Posterior vena cava (tissue), 2 donors: ENCODE measurements around the gene PLEKHA7. TPM values are rescaled to one million over a fixed set of nuclear protein-coding genes. Genes with fewer than 3 reads are reported as not detected.

Experiments
- DNase-seq: peaks from one replicate; pipeline ENCODE4 v3.0.0-alpha.2; 2020; ENCODE audit warnings: low spot score
- intact Hi-C, 2 donors: fragments of 100-400 bp; cut with DNase I; formaldehyde crosslinking; loops; one replicate each; pipeline versions ENCODE4 v1.14.1 to v1.14.2; 2022 to 2023
- total RNA-seq, 2 donors: library from RNA; stranded (reverse); fragmentation: NEBNext Ultra II Directional; extraction: Animal tissue kit (Norgen Biotek cat#: 25700); gene quantifications; one replicate each; pipeline ENCODE4 v1.2.1, GENCODE V29; 2021
- donor health status: DM: yes; HTN: yes; CAD: no.
- donor health status: DM: yes; HTN: yes; CAD: no.

PLEKHA7 gene
- total RNA-seq, 2 donors from 2014 or later = 9.0 to 10.7 TPM

DNA sequence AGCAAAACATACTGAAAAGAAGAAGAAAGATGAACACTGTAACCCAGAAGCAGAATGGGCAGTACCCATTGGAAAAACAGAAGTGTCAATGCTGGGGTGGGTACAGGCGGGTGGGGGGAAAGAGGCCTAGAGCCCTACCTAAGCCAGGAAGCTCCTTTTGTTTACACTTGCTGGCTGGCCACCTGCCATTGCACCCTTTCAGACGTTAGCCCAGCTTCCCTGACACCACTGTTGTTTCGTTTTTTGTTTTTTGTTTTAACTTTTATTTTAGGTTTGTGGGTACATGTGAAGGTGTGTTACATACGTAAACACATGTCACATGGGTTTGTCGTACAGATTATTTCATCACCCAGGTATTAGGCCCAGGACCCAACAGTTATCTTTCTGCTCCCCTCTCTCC is 55.4 kb downstream of the PLEKHA7 start:
- no peak for DNase-seq
- intact Hi-C loops = no loop called here

GRCh38 chr11:16956538-16957153 is 57.6 kb downstream of the PLEKHA7 start:
- intact Hi-C loops = no loop called here
- DNase-seq = no peak

DNA sequence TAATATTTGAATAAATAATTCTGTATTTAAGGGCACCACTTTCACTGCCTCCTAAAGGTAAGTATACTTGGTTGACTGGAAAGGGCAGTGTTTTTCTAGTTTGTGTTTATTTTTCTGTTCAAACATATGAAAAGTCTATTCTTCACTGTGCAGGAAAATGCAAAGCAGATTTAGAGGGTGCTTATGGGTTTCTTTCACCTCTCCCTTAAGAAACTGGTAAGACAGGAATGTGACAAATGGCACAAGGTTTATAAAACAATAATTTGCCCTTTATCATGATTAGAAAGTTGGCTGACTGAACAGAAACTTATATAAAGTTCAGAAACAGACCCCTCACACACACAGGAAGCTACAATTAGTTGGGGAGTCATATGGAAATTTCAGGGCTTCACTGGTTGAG is 60.6 kb downstream of the PLEKHA7 start:
- intact Hi-C loops = no loop called here

GRCh38 chr11:16946477-16947282 is 67.5 kb downstream of the PLEKHA7 start:
- DNase-seq = no peak
- intact Hi-C loops = no loop called here

More for the DNA sequence above, 60.6 kb downstream of the PLEKHA7 start:
- no peak for DNase-seq

DNA sequence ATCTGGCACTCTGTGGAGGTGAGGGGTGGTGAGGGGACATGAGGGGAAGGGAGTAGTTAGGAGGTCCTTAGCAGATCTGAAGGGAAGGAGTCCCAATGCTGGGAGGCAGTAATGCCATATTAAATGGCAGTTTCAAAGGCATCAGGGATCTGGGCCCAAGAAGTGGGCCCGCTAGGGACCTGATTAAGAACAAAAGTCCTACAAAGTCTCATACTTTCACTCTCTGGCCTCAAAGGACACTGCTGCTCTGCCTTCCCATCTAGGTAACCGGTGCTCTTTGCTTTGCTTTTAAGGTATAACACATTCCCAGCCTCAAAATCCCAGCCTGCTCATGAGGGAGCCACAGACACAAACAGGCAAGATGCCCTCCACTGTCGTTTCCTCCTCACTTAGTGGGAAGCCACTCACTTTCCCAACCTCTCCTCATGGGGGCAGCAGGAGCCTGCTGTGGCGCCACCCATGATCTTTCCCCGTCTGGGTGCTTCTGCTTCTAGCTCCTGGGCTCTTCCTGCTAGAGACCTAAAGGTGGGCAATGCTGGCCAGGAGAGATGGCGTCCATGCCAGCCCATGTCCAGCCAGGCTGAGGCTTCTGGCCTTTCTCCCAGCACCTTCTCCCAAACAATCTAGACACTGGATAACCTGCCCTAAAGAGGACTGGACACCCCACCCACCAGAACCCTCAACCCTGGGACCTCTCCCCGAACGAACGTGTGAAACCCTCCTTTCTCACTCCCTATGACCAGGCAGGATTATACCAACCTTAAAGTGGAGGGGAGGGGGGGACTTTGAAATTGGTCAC is 68.3 kb downstream of the PLEKHA7 start:
- no peak for DNase-seq
- intact Hi-C loops = no loop called here

DNA sequence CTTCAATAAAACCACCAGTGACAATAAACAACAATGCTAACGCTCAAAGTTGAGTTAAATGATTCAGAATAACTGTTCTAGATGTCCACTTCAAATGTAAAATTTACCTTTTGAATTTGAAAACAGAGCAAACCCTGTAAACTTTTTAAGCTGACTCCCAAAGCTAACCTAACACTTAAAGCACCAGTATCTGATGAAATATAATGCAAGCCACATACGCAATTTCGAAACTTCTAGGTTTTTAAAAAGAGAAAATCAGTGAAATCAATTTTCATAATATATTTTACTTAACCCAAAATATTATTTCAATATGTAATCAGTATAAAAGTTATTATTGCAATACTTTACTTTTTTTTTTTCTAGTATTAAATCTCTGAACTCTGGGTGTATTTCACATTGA is 71.3 kb downstream of the PLEKHA7 start:
- DNase-seq = no peak

DNA sequence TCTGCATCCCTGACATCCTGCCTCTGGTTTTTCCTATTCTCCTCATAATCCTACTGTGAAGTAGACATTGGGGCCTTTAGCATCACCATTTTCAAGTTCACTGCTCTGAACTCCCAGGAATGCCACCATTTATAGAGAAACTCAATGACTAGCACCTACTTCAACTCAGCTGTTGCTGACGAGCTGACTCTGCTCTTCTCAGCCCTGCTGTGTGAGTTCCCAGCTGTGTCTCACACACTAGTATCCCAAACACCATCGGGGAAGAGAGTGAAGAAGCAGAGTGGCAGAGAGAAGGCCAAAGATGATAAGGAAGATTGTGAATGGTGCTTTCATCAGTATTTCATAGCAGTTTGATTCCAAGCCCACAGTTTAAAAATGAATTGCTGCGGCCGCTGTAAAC is 71.9 kb downstream of the PLEKHA7 start:
- DNase-seq = no peak
- intact Hi-C loops = no loop called here

More for the DNA sequence above, 71.3 kb downstream of the PLEKHA7 start:
- intact Hi-C loops = no loop called here

GRCh38 chr11:16941935-16942334 is 72.3 kb downstream of the PLEKHA7 start:
- intact Hi-C loops = no loop called here
- DNase-seq = no peak

- intact Hi-C loops = no loop called here
- DNase-seq = no peak
Measured at GRCh38 chr11:16938061-16938460, 76.2 kb downstream of the PLEKHA7 start.

DNA sequence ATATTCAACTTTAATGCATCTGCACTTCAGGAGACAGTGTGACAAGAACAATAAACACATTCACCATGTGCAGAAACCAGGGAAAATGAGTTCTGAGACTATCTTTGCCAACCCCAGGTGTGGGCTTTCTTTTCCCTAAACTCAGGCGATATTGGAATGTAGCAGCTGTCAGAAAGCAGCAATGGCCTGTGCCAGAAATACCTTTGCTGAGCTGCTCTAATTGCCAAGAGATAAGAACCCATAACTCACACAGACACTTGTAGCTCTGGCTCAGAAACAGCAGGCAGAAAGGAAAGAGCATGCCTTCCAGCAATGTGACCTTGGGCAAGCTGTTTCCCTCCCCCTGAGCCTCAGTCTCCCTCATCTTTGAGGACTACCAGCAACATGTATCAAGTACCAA is 77.6 kb downstream of the PLEKHA7 start:
- DNase-seq = no peak
- intact Hi-C loops = no loop called here

GRCh38 chr11:16935518-16936302 is 78.5 kb downstream of the PLEKHA7 start:
- no peak for DNase-seq
- intact Hi-C loops = no loop called here

DNA sequence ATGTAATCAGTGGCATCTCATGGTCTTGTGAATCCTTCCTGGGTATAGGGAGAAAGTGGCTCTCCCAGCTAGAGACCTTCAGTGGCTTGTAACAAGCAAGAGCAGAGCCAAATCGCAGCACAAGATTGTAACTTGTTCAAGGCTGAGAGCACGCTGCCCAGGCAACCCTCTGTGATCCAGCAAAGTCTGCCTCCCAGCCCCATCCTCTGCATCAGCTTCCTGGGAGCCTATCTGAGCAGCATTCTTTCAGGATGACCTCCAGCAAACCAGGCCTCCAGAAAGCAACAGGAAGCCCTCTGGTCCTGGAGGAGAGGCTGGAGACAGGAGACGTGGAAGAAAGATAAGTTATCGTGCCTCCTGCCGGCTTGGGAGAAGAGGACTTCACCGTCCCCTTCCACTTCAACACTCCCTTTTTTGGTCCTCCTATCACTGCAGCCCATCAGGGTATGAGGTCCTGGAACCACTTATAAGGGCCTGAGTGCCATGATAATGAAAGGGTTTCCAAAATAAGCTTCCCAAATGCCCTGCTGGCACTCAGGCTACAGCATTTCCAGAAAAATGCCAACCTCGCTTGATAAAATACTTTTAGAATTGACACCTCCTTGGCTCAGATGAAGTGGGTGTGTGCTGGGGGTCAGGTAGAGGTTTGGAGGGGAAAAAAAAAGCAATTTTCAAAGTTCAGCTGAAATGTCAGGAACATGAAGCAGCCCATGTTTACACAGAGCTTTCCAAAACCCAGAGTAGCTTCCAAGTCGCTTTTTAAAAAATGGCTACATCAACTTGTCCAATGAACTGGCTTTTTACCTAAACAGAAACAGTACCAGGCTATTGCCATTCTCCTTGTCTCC is 80.2 kb downstream of the PLEKHA7 start:
- intact Hi-C loops = no loop called here
- DNase-seq = no peak

DNA sequence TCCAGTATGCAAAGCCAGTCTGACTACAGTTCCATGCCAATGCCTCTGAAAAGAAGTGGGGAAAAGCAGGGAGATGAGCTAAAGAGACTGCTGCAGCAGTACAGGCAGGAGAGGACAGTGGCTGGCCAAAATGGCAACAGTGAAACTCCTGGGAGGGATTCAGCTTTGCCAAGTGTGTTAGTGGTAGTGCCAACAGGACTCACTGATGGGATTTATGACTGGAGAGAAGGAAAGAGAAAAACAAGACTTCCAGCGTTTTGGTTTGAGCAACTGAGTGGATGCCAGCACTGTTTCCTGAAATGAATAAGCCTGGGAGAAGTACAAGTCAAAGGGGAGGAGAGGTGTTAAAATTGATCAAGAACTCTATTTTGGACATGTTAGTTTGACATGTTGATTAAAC is 80.9 kb downstream of the PLEKHA7 start:
- DNase-seq = no peak
- intact Hi-C loops = no loop called here

GRCh38 chr11:16928044-16928443 is 86.2 kb downstream of the PLEKHA7 start:
- DNase-seq = no peak
- intact Hi-C loops = loop anchor here in 1 of 2 donors (10.0 kb wide), 1 partner anchor 137 kb away; no protein-coding TSS in a partner anchor

- DNase-seq = no peak
- intact Hi-C loops = loop anchor here in 1 of 2 donors (10.0 kb wide), 1 partner anchor 138 kb away; no protein-coding TSS in a partner anchor
Measured at GRCh38 chr11:16926883-16927626, 87.2 kb downstream of the PLEKHA7 start.

DNA sequence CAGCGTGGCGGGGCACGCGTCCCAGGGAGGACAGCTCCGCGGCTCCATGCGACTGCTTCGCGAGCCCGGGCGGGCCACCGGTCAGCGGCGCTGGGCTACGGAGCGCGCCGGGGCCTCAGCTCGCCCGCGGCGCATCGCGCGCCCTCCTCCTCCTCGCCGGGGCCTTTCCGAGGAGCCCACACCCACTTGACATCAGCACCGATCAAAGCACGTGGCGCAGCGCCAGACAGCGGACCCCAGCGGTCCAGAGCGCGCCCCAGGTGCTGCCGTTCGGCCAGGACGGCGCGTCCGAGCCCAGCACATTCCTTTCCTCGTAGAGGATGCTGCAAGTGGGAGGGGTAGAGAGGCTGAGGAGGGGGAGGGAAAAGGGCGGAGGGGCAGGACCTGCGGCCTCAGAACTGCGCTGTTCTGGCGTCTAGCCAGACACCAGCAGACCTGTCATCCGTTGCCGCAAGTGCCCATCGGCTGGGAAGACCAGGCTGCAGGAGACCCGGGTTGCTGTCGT is 88.6 kb downstream of the PLEKHA7 start:
- intact Hi-C loops = loop anchor here in 1 of 2 donors (10.0 kb wide), 1 partner anchor 139 kb away; no protein-coding TSS in a partner anchor
- DNase-seq = no peak

GRCh38 chr11:16924826-16925560 is 89.2 kb downstream of the PLEKHA7 start:
- intact Hi-C loops = loop anchor here in 1 of 2 donors (10.0 kb wide), 1 partner anchor 140 kb away; no protein-coding TSS in a partner anchor
- peak; percentile 84 for DNase-seq
